PC-9 (cell line): ENCODE data around the gene CLDN6. TPM values are rescaled to one million over a fixed set of nuclear protein-coding genes. Genes with fewer than 3 reads are reported as not detected.

Experiments
- BruUV-seq: library from RNA; stranded (reverse); fragments of 400-500 nt; replicated peaks from 2 replicates; lab custom pipeline; 2021; lab: Mats Ljungman, UMichigan
- CTCF ChIA-PET: fragments of 300-600 bp; sonication (Branson Sonifier 250); formaldehyde crosslinking; loops from one replicate; lab custom pipeline; 2022; ENCODE audit warnings: antibody characterized with exemption; lab: Charles Lee
- POLR2A ChIA-PET: fragments of 300-600 bp; sonication (Branson Sonifier 250); formaldehyde crosslinking; loops from one replicate; lab custom pipeline; 2022; ENCODE audit warnings: antibody characterized with exemption; ENCODE audit not compliant: unreplicated experiment; lab: Charles Lee
- DNase-seq, 2 experiments: peaks; one replicate each; pipeline versions ENCODE4 v3.0.0 to v3.0.0-alpha.2; 2015 to 2022; ENCODE audit warnings: mixed read lengths in 1 of 2
- H2AFZ ChIP-seq: fragments of 200-600 bp; sonication (generic); 2 replicates; pipeline ENCODE4 v1.8.1; 2017; ENCODE audit warnings: antibody characterized with exemption
- H3F3A ChIP-seq: fragments of 200-600 bp; sonication (generic); 2 replicates; pipeline ENCODE4 v1.8.1; 2017; ENCODE audit warnings: antibody characterized with exemption, mild to moderate bottlenecking, low read depth; ENCODE audit not compliant: insufficient read depth
- H3K27ac ChIP-seq: fragments of 200-600 bp; sonication (generic); 2 replicates; pipeline ENCODE4 v1.6.1; 2016; ENCODE audit warnings: mixed run types
- H3K27me3 ChIP-seq: fragments of 200-600 bp; sonication (generic); 2 replicates; pipeline ENCODE4 v1.6.1; 2016; ENCODE audit warnings: low read depth, mixed run types; ENCODE audit not compliant: insufficient read depth
- H3K36me3 ChIP-seq: fragments of 200-600 bp; sonication (generic); 2 replicates; pipeline ENCODE4 v1.6.1; 2016; ENCODE audit warnings: low read depth, mixed run types
- H3K4me1 ChIP-seq: fragments of 200-600 bp; sonication (generic); replicated peaks from 2 replicates; pipeline ENCODE4 v1.6.1; 2016; ENCODE audit warnings: mixed run types; ENCODE audit not compliant: insufficient read depth
- H3K4me2 ChIP-seq: fragments of 200-600 bp; sonication (generic); 2 replicates; pipeline ENCODE4 v1.6.1; 2017; ENCODE audit warnings: mixed run types
- H3K4me3 ChIP-seq: fragments of 200-600 bp; sonication (generic); 2 replicates; pipeline ENCODE4 v1.6.1; 2016; ENCODE audit warnings: mixed run types
- H3K79me2 ChIP-seq: fragments of 200-600 bp; sonication (generic); 2 replicates; pipeline ENCODE4 v1.6.1; 2017; ENCODE audit warnings: low read depth, mixed run types
- H3K9me2 ChIP-seq: fragments of 200-600 bp; sonication (generic); 2 replicates; pipeline ENCODE4 v1.8.1; 2017; ENCODE audit warnings: mild to moderate bottlenecking; ENCODE audit not compliant: insufficient read depth
- H3K9me3 ChIP-seq: fragments of 200-600 bp; sonication (generic); 2 replicates; pipeline ENCODE4 v1.8.1; 2016; ENCODE audit warnings: low read depth; ENCODE audit not compliant: insufficient read depth
- H4K20me1 ChIP-seq: fragments of 200-600 bp; sonication (generic); 2 replicates; pipeline ENCODE4 v1.8.1; 2017; ENCODE audit not compliant: insufficient read depth
- CTCF ChIP-seq: fragments of 200-600 bp; sonication (generic); conservative IDR thresholded peaks from 2 replicates; pipeline ENCODE4 v1.6.1; 2017; ENCODE audit warnings: mixed run types, antibody characterized with exemption, mild to moderate bottlenecking, moderate library complexity
- EZH2 ChIP-seq: fragments of 200-600 bp; sonication (generic); IDR thresholded peaks from 2 replicates; pipeline ENCODE4 v1.8.0; 2017; ENCODE audit warnings: antibody characterized with exemption, low read depth
- intact Hi-C: fragments of 100-400 bp; cut with micrococcal nuclease; formaldehyde crosslinking; loops from one replicate; pipeline ENCODE4 v1.10.0; 2022; ENCODE audit not compliant: unreplicated experiment
- total RNA-seq: library from RNA; stranded (reverse); gene quantifications from 2 replicates; pipeline ENCODE4 v1.2.3, GENCODE V29; 2021

The CLDN6 gene
- total RNA-seq, 1 experiment from 2014 or later = 0.26 TPM

DNA sequence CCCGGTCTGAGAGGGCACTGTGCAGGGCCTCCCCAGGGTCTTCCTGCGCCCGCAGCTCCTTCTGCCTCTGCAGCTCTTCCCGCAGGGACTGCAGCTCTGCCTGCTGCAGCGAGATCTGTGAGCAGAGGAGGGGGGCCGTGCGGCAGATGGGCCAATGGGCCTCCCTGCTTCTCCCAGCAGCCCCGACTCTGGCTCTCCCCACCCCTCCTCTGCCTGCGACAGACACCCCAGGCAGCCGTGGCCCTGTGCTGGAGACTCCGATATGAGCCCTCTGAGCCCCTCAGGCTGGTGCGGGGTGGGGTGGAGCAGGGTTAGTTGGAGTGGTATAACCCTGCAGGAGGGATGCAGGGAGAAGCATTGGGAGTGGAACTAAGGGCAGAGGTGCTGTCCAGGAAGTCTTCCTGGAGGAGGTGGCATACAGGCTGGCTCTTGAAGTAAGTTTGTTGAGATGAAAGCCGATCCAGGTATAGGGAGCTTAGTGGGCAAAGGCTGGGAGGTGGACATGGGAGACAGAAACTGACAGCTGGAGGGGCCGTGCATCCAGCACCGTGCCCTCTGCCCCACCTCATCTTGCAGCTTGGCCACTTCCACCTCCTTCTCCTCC, 10.8 kb upstream of the CLDN6 start:
- Histone ChIP-seq H3K4me3 (no peak overlapping the region), H3F3A (peaks cover 54% of the 10 kb centered on the region), H3K27ac (no peak overlapping the region), H3K9me2 (no peaks in the 10 kb centered on the region), H4K20me1 (peaks cover 11% of the 10 kb centered on the region; the same call in 1 of the 2 replicates), H3K4me2 (no peak overlapping the region), H3K36me3 (no peaks in the 10 kb centered on the region), H3K79me2 (peaks cover 5% of the 10 kb centered on the region), H3K27me3 (no peaks in the 10 kb centered on the region), H3K9me3 (no peaks in the 10 kb centered on the region), H3K4me1 (peaks cover 30% of the 10 kb centered on the region), H2AFZ (no peak overlapping the region)
- ChIA-PET CTCF (interaction anchor here (0.6 to 1.5 kb wide), 10 partner anchors 9 to 146 kb away, joined by 3 to 15 read pairs (median 6); partner anchors contain the start of genes FLYWCH2, ZNF205 and ZNF213), POLR2A (interaction anchor here (0.5 to 1.9 kb wide), 5 partner anchors 25 to 1467 kb away, joined by 3 to 17 read pairs (median 9); no protein-coding TSS in a partner anchor)
- TF ChIP-seq EZH2 (no peak), CTCF (no peak)
- DNase-seq = no peak
- BruUV-seq = no TSS peak
- intact Hi-C loops = loop anchor here (1.0 kb wide), 2 partner anchors 26 to 46 kb away; no protein-coding TSS in a partner anchor

GRCh38 chr16:3027983-3028715, 10.2 kb upstream of the CLDN6 start:
- POLR2A ChIA-PET = interaction anchor here (0.5 to 1.9 kb wide), 6 partner anchors 24 to 1468 kb away, joined by 3 to 17 read pairs (median 10); no protein-coding TSS in a partner anchor
- H3K4me2 ChIP-seq = peak overlapping the region; percentile 73
- H3K4me3 ChIP-seq = no peak overlapping the region; the same call in 1 of the 2 replicates

More at GRCh38 chr16:3027983-3028715, 10.2 kb upstream of the CLDN6 start:
- peak; percentile 71 to 88 for DNase-seq
- no TSS peak for BruUV-seq
- intact Hi-C loops = loop anchor here (1.0 kb wide), 2 partner anchors 25 to 45 kb away; no protein-coding TSS in a partner anchor
- Histone ChIP-seq H2AFZ (no peak overlapping the region), H3F3A (peaks cover 52% of the 10 kb centered on the region), H3K4me1 (peaks cover 30% of the 10 kb centered on the region), H3K79me2 (peaks cover 5% of the 10 kb centered on the region), H3K9me2 (no peaks in the 10 kb centered on the region), H3K36me3 (no peaks in the 10 kb centered on the region), H4K20me1 (peaks cover 7% of the 10 kb centered on the region; the same call in 1 of the 2 replicates), H3K27me3 (no peaks in the 10 kb centered on the region), H3K27ac (no peak overlapping the region), H3K9me3 (no peaks in the 10 kb centered on the region)
- TF ChIP-seq EZH2 = no peak
- peak; percentile 83 for TF ChIP-seq CTCF
- CTCF ChIA-PET = interaction anchor here (0.6 to 1.5 kb wide), 11 partner anchors 10 to 107 kb away, joined by 3 to 15 read pairs (median 6); partner anchors contain the start of genes ZNF205 and ZNF213
